Ovary (tissue), 3 donors: ENCODE measurements around the gene CRADD.

Experiments
- CTCF ChIP-seq, 3 donors: fragments of 450-650 bp in 2 of 3; fragments of 200-600 bp in 1 of 3; IDR thresholded peaks; one replicate each; pipeline versions ENCODE4 v1.5.1 to v1.8.0; 2016 to 2022; ENCODE audit warnings: antibody characterized with exemption in 3 of 3, mild to moderate bottlenecking in 1 of 3
- POLR2A ChIP-seq: fragments of 450-650 bp; IDR thresholded peaks from one replicate; pipeline ENCODE4 v1.6.1; 2017; ENCODE audit warnings: antibody characterized with exemption, mild to moderate bottlenecking, moderate library complexity
- donor health status: DM: no; HTN: no; CAD: no.

GRCh38 chr12:93753285-93753684, 76.1 kb downstream of the CRADD start:
- no peak for TF ChIP-seq CTCF (IDR thresholded peaks at IDR 0.05)
- no peak for TF ChIP-seq POLR2A
